ENCODE data around the gene MRPL28.

GRCh38 chr16:392450-393030, 22.2 kb upstream of the MRPL28 start:
- TF ChIP-seq CTCF (IDR thresholded peaks at IDR 0.05), result no peak
- no peak for TF ChIP-seq ZBTB33 (IDR thresholded peaks at IDR 0.05; ENCODE audit: borderline replicate concordance, low read depth)
- no peak for TF ChIP-seq TCF12 (IDR thresholded peaks at IDR 0.05)
- TF ChIP-seq POLR2AphosphoS5 (IDR thresholded peaks at IDR 0.05; ENCODE audit: low read depth, low read length), result no peak
- no peak for TF ChIP-seq FOXM1 (IDR thresholded peaks at IDR 0.05; ENCODE audit: low read depth)
- TF ChIP-seq RAD21 (IDR thresholded peaks at IDR 0.05; ENCODE audit: low read length), result no peak
- TF ChIP-seq SMC3 (IDR thresholded peaks at IDR 0.05; ENCODE audit: low read depth, low read length), result no peak
- no peak for TF ChIP-seq FOXJ3 (CRISPR knock-in tag; IDR thresholded peaks at IDR 0.05)
- TF ChIP-seq NFIC (IDR thresholded peaks at IDR 0.05; ENCODE audit: borderline replicate concordance), result no peak
- TF ChIP-seq REST (IDR thresholded peaks at IDR 0.05; ENCODE audit: low read depth, low read length), result no peak
- no peak for TF ChIP-seq EP300 (IDR thresholded peaks at IDR 0.05; ENCODE audit: borderline replicate concordance in 1 of 2, low read depth in 1 of 2, low read length in 1 of 2)
- TF ChIP-seq YY1 (IDR thresholded peaks at IDR 0.05; ENCODE audit: low read depth), result no peak

All from SK-N-SH (cell line).